Panc1 (cell line): Measurements from ENCODE around the gene SENP6.

Source experiments
- POLR2AphosphoS5 ChIP-seq: IDR thresholded peaks from 2 replicates; pipeline ENCODE4 v1.6.1; 2012; ENCODE audit warnings: mild to moderate bottlenecking, low read depth, low read length, moderate library complexity
- REST ChIP-seq, 2 experiments: IDR thresholded peaks; 2 replicates each; pipeline ENCODE4 v1.6.1; 2011 to 2012; ENCODE audit warnings: low read depth in 2 of 2, control low read depth in 1 of 2, low read length in 1 of 2, mild to moderate bottlenecking in 1 of 2, moderate library complexity in 1 of 2; ENCODE audit not compliant: insufficient read depth in 1 of 2
- SIN3A ChIP-seq: IDR thresholded peaks from 2 replicates; pipeline ENCODE4 v1.6.1; 2012; ENCODE audit warnings: low read depth, mild to moderate bottlenecking, low read length, moderate library complexity, borderline replicate concordance; ENCODE audit not compliant: insufficient read depth
- TF ChIP-seq, protein P1 (sequence below): fragments of 450-650 bp; IDR thresholded peaks from 2 replicates; pipeline ENCODE4 v1.5.1; 2017; ENCODE audit warnings: mild to moderate bottlenecking

- TF ChIP-seq REST (IDR thresholded peaks at IDR 0.05; ENCODE audit: insufficient read depth in 1 of 2, low read depth in 2 of 2, low read length in 1 of 2) (no peak), POLR2AphosphoS5 (no peak), SIN3A (no peak)
- TF ChIP-seq, protein P1, sequence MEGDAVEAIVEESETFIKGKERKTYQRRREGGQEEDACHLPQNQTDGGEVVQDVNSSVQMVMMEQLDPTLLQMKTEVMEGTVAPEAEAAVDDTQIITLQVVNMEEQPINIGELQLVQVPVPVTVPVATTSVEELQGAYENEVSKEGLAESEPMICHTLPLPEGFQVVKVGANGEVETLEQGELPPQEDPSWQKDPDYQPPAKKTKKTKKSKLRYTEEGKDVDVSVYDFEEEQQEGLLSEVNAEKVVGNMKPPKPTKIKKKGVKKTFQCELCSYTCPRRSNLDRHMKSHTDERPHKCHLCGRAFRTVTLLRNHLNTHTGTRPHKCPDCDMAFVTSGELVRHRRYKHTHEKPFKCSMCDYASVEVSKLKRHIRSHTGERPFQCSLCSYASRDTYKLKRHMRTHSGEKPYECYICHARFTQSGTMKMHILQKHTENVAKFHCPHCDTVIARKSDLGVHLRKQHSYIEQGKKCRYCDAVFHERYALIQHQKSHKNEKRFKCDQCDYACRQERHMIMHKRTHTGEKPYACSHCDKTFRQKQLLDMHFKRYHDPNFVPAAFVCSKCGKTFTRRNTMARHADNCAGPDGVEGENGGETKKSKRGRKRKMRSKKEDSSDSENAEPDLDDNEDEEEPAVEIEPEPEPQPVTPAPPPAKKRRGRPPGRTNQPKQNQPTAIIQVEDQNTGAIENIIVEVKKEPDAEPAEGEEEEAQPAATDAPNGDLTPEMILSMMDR: no peak
Observed at GRCh38 chr6:75727206-75727605, 125.5 kb downstream of the SENP6 start.
